H1 (cell line): ENCODE results near the gene B4GALNT1. TPM values are rescaled to one million over a fixed set of nuclear protein-coding genes. Genes with fewer than 3 reads are reported as not detected.
A peak's percentile ranks its signal among the peaks of the same experiment; 100 is the strongest.

Experiments
- CTCF ChIA-PET: fragments of 300-600 bp; sonication (Branson Sonifier 250); formaldehyde crosslinking; loops from one replicate; lab custom pipeline; 2021; ENCODE audit not compliant: partially characterized antibody; lab: Charles Lee
- POLR2A ChIA-PET: fragments of 300-600 bp; sonication (Branson Sonifier 250); formaldehyde crosslinking; loops from one replicate; lab custom pipeline; 2021; ENCODE audit warnings: inconsistent platforms; ENCODE audit not compliant: partially characterized antibody; lab: Charles Lee
- DNase-seq, 2 experiments: peaks; one replicate each; pipeline versions ENCODE4 v3.0.0 to v3.0.0-alpha.2; 2010 to 2022; ENCODE audit warnings: low spot score in 2 of 2, low read depth in 1 of 2, mixed read lengths in 1 of 2
- FAIRE-seq: peaks from 2 replicates; lab custom pipeline; 2011; peaks lifted over from hg19 to GRCh38; lab: Jason Lieb, UNC
- H2AFZ ChIP-seq: 2 replicates; pipeline ENCODE4 v1.8.1; 2012; ENCODE audit warnings: low read length, inconsistent platforms
- H2AK5ac ChIP-seq: 2 replicates; pipeline ENCODE4 v1.6.1; 2013; ENCODE audit warnings: low read depth, low read length
- H2BK120ac ChIP-seq: replicated peaks from 2 replicates; pipeline ENCODE3; 2013; ENCODE audit warnings: low read depth, low read length, inconsistent platforms
- H2BK12ac ChIP-seq: 2 replicates; pipeline ENCODE4 v1.6.1; 2013; ENCODE audit warnings: low read depth, low read length
- H2BK15ac ChIP-seq: 2 replicates; pipeline ENCODE4 v1.6.1; 2013; ENCODE audit warnings: low read length
- H2BK20ac ChIP-seq: 2 replicates; pipeline ENCODE4 v1.6.1; 2013; ENCODE audit warnings: low read length
- H2BK5ac ChIP-seq: 2 replicates; pipeline ENCODE4 v1.6.1; 2013; ENCODE audit warnings: low read depth, low read length
- H3K14ac ChIP-seq: 2 replicates; pipeline ENCODE4 v1.6.1; 2013; ENCODE audit warnings: inconsistent platforms; ENCODE audit not compliant: insufficient read length
- H3K18ac ChIP-seq: 2 replicates; pipeline ENCODE4 v1.6.1; 2013; ENCODE audit warnings: low read length; ENCODE audit errors: extremely low read depth
- H3K23ac ChIP-seq: 2 replicates; pipeline ENCODE4 v1.6.1; 2013; ENCODE audit warnings: inconsistent platforms; ENCODE audit not compliant: insufficient read length
- H3K23me2 ChIP-seq: 2 replicates; pipeline ENCODE4 v1.6.1; 2013; ENCODE audit warnings: low read depth, low read length
- H3K27ac ChIP-seq: 2 replicates; pipeline ENCODE4 v1.6.1; 2011; ENCODE audit warnings: low read depth, low read length, inconsistent platforms
- H3K27me3 ChIP-seq, 4 experiments: replicated peaks in 1 of 4; 1 replicate in 1 of 4; 2 replicates in 3 of 4; pipeline versions ENCODE4 v1.6.1 to v1.8.1; 2011 to 2013; ENCODE audit warnings: low read length in 3 of 4, mild to moderate bottlenecking in 3 of 4, inconsistent platforms in 2 of 4, mixed read lengths in 2 of 4, moderate library complexity in 1 of 4; ENCODE audit not compliant: control insufficient read depth in 3 of 4, insufficient read depth in 3 of 4; ENCODE audit errors: extremely low read depth in 1 of 4
- H3K36me3 ChIP-seq, 4 experiments: 2 replicates each; pipeline versions ENCODE4 v1.6.1 to v1.8.1; 2011 to 2013; ENCODE audit warnings: mild to moderate bottlenecking in 4 of 4, low read length in 3 of 4, moderate library complexity in 2 of 4, control low read depth in 1 of 4, inconsistent platforms in 1 of 4; ENCODE audit not compliant: insufficient read depth in 4 of 4, control insufficient read depth in 2 of 4
- H3K4ac ChIP-seq: replicated peaks from 2 replicates; pipeline ENCODE3; 2013; ENCODE audit warnings: low read length, low read depth, mixed read lengths, inconsistent platforms; ENCODE audit not compliant: insufficient read length
- H3K4me1 ChIP-seq, 4 experiments: replicated peaks in 1 of 4; 1 replicate in 1 of 4; 2 replicates in 3 of 4; pipeline versions ENCODE4 v1.6.1 to v1.8.1; 2011 to 2013; ENCODE audit warnings: low read length in 3 of 4, inconsistent platforms in 2 of 4, mixed read lengths in 1 of 4; ENCODE audit not compliant: insufficient read depth in 4 of 4, control insufficient read depth in 3 of 4
- H3K4me2 ChIP-seq, 2 experiments: 2 replicates each; pipeline versions ENCODE4 v1.6.1 to v1.8.1; 2011 to 2013; ENCODE audit warnings: low read depth in 2 of 2, low read length in 2 of 2, control low read depth in 1 of 2, inconsistent platforms in 1 of 2, mild to moderate bottlenecking in 1 of 2; ENCODE audit not compliant: insufficient read depth in 1 of 2
- H3K4me3 ChIP-seq, 4 experiments: fragments of 200-600, 300-600 bp in 1 of 4; sonication (generic), shearing (Covaris generic), sonication (Bioruptor Twin) in 1 of 4; 2 replicates each; pipeline versions ENCODE4 v1.5.1 to v1.8.1; 2011 to 2016; ENCODE audit warnings: low read length in 4 of 4, low read depth in 3 of 4, control low read depth in 2 of 4, inconsistent platforms in 2 of 4, mild to moderate bottlenecking in 2 of 4, mixed read lengths in 1 of 4, moderate library complexity in 1 of 4; ENCODE audit not compliant: insufficient read depth in 2 of 4; ENCODE audit errors: extremely low read depth in 1 of 4
- H3K56ac ChIP-seq: replicated peaks from 2 replicates; pipeline ENCODE3; 2013; ENCODE audit warnings: low read depth, mild to moderate bottlenecking, mixed read lengths, low read length, inconsistent platforms; ENCODE audit not compliant: insufficient read length
- H3K79me1 ChIP-seq: 2 replicates; pipeline ENCODE4 v1.6.1; 2013; ENCODE audit warnings: low read depth, low read length, control low read depth
- H3K79me2 ChIP-seq, 2 experiments: 2 replicates each; pipeline versions ENCODE4 v1.6.1 to v1.8.1; 2012 to 2013; ENCODE audit warnings: low read length in 2 of 2, mild to moderate bottlenecking in 2 of 2, inconsistent platforms in 1 of 2; ENCODE audit not compliant: insufficient read depth in 2 of 2, control insufficient read depth in 1 of 2
- H3K9ac ChIP-seq, 4 experiments: replicated peaks in 1 of 4; 1 replicate in 1 of 4; 2 replicates in 3 of 4; pipeline versions ENCODE4 v1.6.1 to v1.8.1; 2011 to 2013; ENCODE audit warnings: low read depth in 3 of 4, low read length in 3 of 4, control low read depth in 2 of 4, mild to moderate bottlenecking in 2 of 4, moderate library complexity in 2 of 4, inconsistent platforms in 1 of 4; ENCODE audit errors: extremely low read depth in 1 of 4
- H3K9me3 ChIP-seq, 2 experiments: 2 replicates each; pipeline versions ENCODE4 v1.6.1 to v1.8.1; 2012 to 2013; ENCODE audit warnings: mild to moderate bottlenecking in 2 of 2, moderate library complexity in 2 of 2, control low read depth in 1 of 2, inconsistent platforms in 1 of 2, low read depth in 1 of 2, low read length in 1 of 2, mixed read lengths in 1 of 2; ENCODE audit not compliant: insufficient read depth in 2 of 2
- H4K20me1 ChIP-seq, 2 experiments: replicated peaks in 1 of 2; 2 replicates each; pipeline versions ENCODE3 to v1.8.1; 2011 to 2013; ENCODE audit warnings: inconsistent platforms in 2 of 2, low read length in 2 of 2, mild to moderate bottlenecking in 1 of 2; ENCODE audit not compliant: insufficient read depth in 2 of 2, control insufficient read depth in 1 of 2
- H4K5ac ChIP-seq: 2 replicates; pipeline ENCODE4 v1.6.1; 2013; ENCODE audit warnings: low read length, low read depth, mixed read lengths, inconsistent platforms; ENCODE audit not compliant: insufficient read length
- H4K8ac ChIP-seq: 2 replicates; pipeline ENCODE4 v1.8.0; 2013; ENCODE audit warnings: mild to moderate bottlenecking, moderate library complexity, low read length, inconsistent platforms; ENCODE audit not compliant: insufficient read depth; ENCODE audit errors: extremely low read depth
- H4K91ac ChIP-seq: replicated peaks from 2 replicates; pipeline ENCODE3; 2013; ENCODE audit warnings: low read length, mixed read lengths, inconsistent platforms; ENCODE audit not compliant: insufficient read length
- CHD1 ChIP-seq: IDR thresholded peaks from 2 replicates; pipeline ENCODE4 v1.6.1; 2012; ENCODE audit warnings: low read depth, low read length, improper control_type of control experiment
- GABPA ChIP-seq: IDR thresholded peaks from 2 replicates; pipeline ENCODE4 v1.6.1; 2011; ENCODE audit warnings: mild to moderate bottlenecking, low read length, moderate library complexity, borderline replicate concordance; ENCODE audit not compliant: insufficient read depth
- GTF2F1 ChIP-seq: IDR thresholded peaks from 2 replicates; pipeline ENCODE4 v1.6.1; 2012; ENCODE audit warnings: low read depth, low read length, improper control_type of control experiment, borderline replicate concordance
- ZNF274 ChIP-seq: IDR thresholded peaks from 2 replicates; pipeline ENCODE4 v1.7.0; 2012; ENCODE audit warnings: low read length, borderline replicate concordance; ENCODE audit errors: extremely low read depth
- WGBS, 2 experiments: shearing (Covaris generic) in 1 of 2; methylation state at CpG; one replicate each; pipeline versions ENCODE4 v1.1.6 to v1.1.7; 2013 to 2015; ENCODE audit warnings: low lambda C conversion rate in 2 of 2, mixed read lengths in 2 of 2, inconsistent platforms in 1 of 2, low coverage in 1 of 2, missing lambda C conversion rate in 1 of 2; ENCODE audit not compliant: insufficient replicate concordance in 2 of 2, insufficient coverage in 1 of 2, insufficient read length in 1 of 2; ENCODE audit errors: extremely low coverage in 1 of 2, missing lambda C conversion rate in 1 of 2; 5-methylcytosine and 5-hydroxymethylcytosine counted together
- long read RNA-seq, 2 experiments: library from RNA in 1 of 2; library from capped mRNA in 1 of 2; stranded (forward); transcript quantifications; one replicate each; pipeline ENCODE4 v2.0.0, GENCODE V29; 2021; ENCODE audit warnings: inconsistent platforms in 1 of 2
- polyA minus RNA-seq, 3 experiments: library from RNA; depleted of rRNA, polyadenylated mRNA; stranded (reverse); fragments of >200 nt; gene quantifications; 1 replicate in 2 of 3; 2 replicates in 1 of 3; pipeline ENCODE4 v1.2.3, GENCODE V29; 2011
- polyA plus RNA-seq, 7 experiments: library from polyadenylated mRNA; depleted of rRNA in 3 of 7; stranded (reverse) in 5 of 7; unstranded in 2 of 7; fragments of >200 nt in 5 of 7; fragments of 200-250 nt in 2 of 7; gene quantifications; 1 replicate in 5 of 7; 2 replicates in 1 of 7; 4 replicates in 1 of 7; pipeline versions ENCODE4 v1.2.1 to v1.2.3, GENCODE V29; 2011 to 2013; ENCODE audit warnings: missing spikeins in 2 of 7, mixed read lengths in 2 of 7
- total RNA-seq: library from RNA; stranded (reverse); fragmentation: NEBNext Ultra II Directional; extraction: Animal tissue kit (Norgen Biotek cat#: 25700); gene quantifications from 2 replicates; pipeline ENCODE4 v1.2.1, GENCODE V29; 2021
- TF ChIP-seq, protein P1 (sequence below): IDR thresholded peaks from 2 replicates; pipeline ENCODE4 v1.6.1; 2012; ENCODE audit warnings: inconsistent platforms
- TF ChIP-seq, protein P2 (sequence below): IDR thresholded peaks from 2 replicates; pipeline ENCODE4 v1.6.1; 2012; ENCODE audit warnings: low read length, inconsistent platforms

The B4GALNT1 gene
- 1.4 and 1.5 TPM in 2 replicates for total RNA-seq
- 2.2 and 2.3 TPM in 2 replicates for polyA plus RNA-seq (2011; rRNA removed)
- polyA plus RNA-seq (2011; cell fraction: cytosol; rRNA removed) = 1.6 TPM
- polyA plus RNA-seq (2011; cell fraction: nucleus; rRNA removed) = 4.8 TPM
- 0.95 to 1.6 TPM (median 1.3 TPM) in 4 replicates for polyA plus RNA-seq (2012, experiment 1 of 2)
- polyA plus RNA-seq (2012, experiment 2 of 2) = 1.3 TPM
- polyA plus RNA-seq (2013, experiment 1 of 2) = 0.61 TPM
- 0.74 TPM for polyA plus RNA-seq (2013, experiment 2 of 2)
- polyA minus RNA-seq (2011; rRNA and poly(A)+ RNA removed) = 1.0 and 1.7 TPM in 2 replicates
- polyA minus RNA-seq (2011; cell fraction: cytosol; rRNA and poly(A)+ RNA removed) = 0.59 TPM
- 1.5 TPM for polyA minus RNA-seq (2011; cell fraction: nucleus; rRNA and poly(A)+ RNA removed)
- long read RNA-seq, experiment 1 = 0 reads
- long read RNA-seq, experiment 2 = 0 reads

DNA sequence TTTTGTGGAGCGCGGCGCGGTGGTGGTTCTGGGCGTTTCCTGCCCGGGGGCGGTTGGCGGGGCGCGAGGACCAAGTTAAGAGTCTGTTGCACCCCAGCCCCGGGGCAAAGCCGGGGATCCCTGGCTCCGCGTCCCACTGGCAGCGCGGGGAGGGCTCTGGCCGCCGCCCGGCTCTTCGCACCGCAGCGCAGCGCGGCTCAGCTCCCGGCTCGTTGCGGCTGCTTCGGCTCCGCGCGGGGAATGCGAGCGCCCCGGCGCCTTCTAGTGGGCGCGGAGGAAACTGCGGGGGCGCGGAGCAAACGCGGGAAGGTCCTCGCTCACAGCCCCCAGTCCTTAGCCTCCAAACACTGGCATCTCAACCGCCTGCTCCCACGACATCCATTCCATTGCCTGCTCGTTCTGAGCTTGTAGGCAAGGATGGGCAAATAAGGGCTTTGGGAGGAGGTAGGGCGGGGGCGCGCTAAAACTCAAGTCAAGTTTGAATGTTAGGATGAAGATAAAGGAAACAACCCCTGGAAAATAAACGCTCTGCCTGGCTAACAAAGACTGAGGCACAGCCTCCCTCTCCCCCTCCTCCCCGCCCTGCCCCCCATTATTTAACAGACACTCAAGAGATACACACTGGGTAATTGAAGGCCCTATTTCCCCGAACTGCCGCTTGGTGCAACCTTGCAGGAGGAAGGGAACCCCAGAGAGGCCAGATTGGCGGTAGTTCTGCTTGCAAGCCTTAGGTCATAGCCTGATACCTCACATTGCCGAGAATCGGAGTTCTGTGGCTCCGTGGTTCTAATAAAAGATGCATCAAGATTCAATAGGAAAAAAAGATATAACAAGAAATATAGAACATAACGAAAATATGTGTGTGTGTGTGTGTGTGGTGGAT lies at the start of gene B4GALNT1:
B4GALNT1 (minus strand) TSS at position 244 of the 883 bp plus-strand sequence. CDS start 1,069 bp downstream, outside the sequence.
- H3K14ac ChIP-seq = no peak within 1 kb of the TSS
- DNase-seq (no peak), FAIRE-seq (no peak)
- H2AK5ac ChIP-seq = no peak within 1 kb of the TSS
- H3K79me1 ChIP-seq = no peaks in the 10 kb centered on the region
- peaks cover 5% of the 10 kb centered on the region; the same call in 1 of the 2 replicates for H3K23me2 ChIP-seq
- peak within 1 kb of the TSS; percentile 43; the same call in 1 of the 2 replicates for H2AFZ ChIP-seq
- H4K5ac ChIP-seq = no peak within 1 kb of the TSS
- no peak within 1 kb of the TSS for H3K9ac ChIP-seq
- H3K4me1 ChIP-seq = peaks cover 0 to 10% (median 6%) of the 10 kb centered on the region in 4 experiments; a peak in 6 of 7 replicates
- H3K4ac ChIP-seq = no peak within 1 kb of the TSS
- H2BK15ac ChIP-seq = no peak within 1 kb of the TSS
- ChIA-PET POLR2A (interaction anchor here (0.8 to 1.4 kb wide), 5 partner anchors 9 to 94 kb away, joined by 3 to 4 read pairs (median 4); no protein-coding TSS in a partner anchor), CTCF (interaction anchor here (0.6 to 9.9 kb wide), 27 partner anchors 9 to 1708 kb away, joined by 3 to 88 read pairs (median 5); partner anchors contain the start of genes ARHGEF25 and PIP4K2C)
- H3K56ac ChIP-seq = peak within 1 kb of the TSS; percentile 54
- H4K8ac ChIP-seq = peak within 1 kb of the TSS; percentile 64
- peaks cover 46 to 65% (median 59%) of the 10 kb centered on the region in 4 experiments for H3K27me3 ChIP-seq
- no peaks in the 10 kb centered on the region for H3K36me3 ChIP-seq
- H4K20me1 ChIP-seq = peaks cover 2 to 10% of the 10 kb centered on the region in 2 experiments
- peak within 1 kb of the TSS; percentile 44 to 91 for H3K4me2 ChIP-seq
- WGBS, 2 experiments = 8% methylated on average over 30 of the region's 58 CpGs; no CpG with 5 or more reads in 1 of the 2 experiments
- no peaks in the 10 kb centered on the region for H3K9me3 ChIP-seq
- no peak within 1 kb of the TSS for H4K91ac ChIP-seq
- no peak within 1 kb of the TSS for H2BK5ac ChIP-seq
- H2BK20ac ChIP-seq = no peak within 1 kb of the TSS
- H2BK12ac ChIP-seq = no peak within 1 kb of the TSS
- H3K23ac ChIP-seq = no peak within 1 kb of the TSS
- no peak within 1 kb of the TSS for H2BK120ac ChIP-seq
- peak within 1 kb of the TSS; percentile 48 for H3K18ac ChIP-seq
- no peaks in the 10 kb centered on the region for H3K79me2 ChIP-seq
- H3K27ac ChIP-seq = no peak within 1 kb of the TSS
- peak within 1 kb of the TSS; percentile 43 to 83 (median 54) for H3K4me3 ChIP-seq
- TF ChIP-seq GTF2F1 (no peak), CHD1 (no peak), ZNF274 (no peak), GABPA (no peak)
- TF ChIP-seq, protein P1, sequence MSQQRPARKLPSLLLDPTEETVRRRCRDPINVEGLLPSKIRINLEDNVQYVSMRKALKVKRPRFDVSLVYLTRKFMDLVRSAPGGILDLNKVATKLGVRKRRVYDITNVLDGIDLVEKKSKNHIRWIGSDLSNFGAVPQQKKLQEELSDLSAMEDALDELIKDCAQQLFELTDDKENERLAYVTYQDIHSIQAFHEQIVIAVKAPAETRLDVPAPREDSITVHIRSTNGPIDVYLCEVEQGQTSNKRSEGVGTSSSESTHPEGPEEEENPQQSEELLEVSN = peak; percentile 96
- TF ChIP-seq, protein P2, sequence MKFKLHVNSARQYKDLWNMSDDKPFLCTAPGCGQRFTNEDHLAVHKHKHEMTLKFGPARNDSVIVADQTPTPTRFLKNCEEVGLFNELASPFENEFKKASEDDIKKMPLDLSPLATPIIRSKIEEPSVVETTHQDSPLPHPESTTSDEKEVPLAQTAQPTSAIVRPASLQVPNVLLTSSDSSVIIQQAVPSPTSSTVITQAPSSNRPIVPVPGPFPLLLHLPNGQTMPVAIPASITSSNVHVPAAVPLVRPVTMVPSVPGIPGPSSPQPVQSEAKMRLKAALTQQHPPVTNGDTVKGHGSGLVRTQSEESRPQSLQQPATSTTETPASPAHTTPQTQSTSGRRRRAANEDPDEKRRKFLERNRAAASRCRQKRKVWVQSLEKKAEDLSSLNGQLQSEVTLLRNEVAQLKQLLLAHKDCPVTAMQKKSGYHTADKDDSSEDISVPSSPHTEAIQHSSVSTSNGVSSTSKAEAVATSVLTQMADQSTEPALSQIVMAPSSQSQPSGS = peak; percentile 46; the same call in 1 of the 2 replicates
